ENCODE results near the gene CNNM4. TPM values are rescaled to one million over a fixed set of nuclear protein-coding genes. Genes with fewer than 3 reads are reported as not detected.

The CNNM4 gene
- total RNA-seq, 1 experiment from 2014 or later, result 14.0 TPM

GRCh38 chr2:96733931-96734330 is 26.8 kb upstream of the CNNM4 start (continued):
- TF ChIP-seq ZBTB43 (CRISPR knock-in tag; IDR thresholded peaks at IDR 0.05), result no peak
- no peak for TF ChIP-seq ATF3 (CRISPR knock-in tag; conservative IDR thresholded peaks at IDR 0.05)
- TF ChIP-seq, protein P1, sequence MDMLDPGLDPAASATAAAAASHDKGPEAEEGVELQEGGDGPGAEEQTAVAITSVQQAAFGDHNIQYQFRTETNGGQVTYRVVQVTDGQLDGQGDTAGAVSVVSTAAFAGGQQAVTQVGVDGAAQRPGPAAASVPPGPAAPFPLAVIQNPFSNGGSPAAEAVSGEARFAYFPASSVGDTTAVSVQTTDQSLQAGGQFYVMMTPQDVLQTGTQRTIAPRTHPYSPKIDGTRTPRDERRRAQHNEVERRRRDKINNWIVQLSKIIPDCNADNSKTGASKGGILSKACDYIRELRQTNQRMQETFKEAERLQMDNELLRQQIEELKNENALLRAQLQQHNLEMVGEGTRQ (CRISPR knock-in tag; IDR thresholded peaks at IDR 0.05), result no peak
- TF ChIP-seq, protein P2, sequence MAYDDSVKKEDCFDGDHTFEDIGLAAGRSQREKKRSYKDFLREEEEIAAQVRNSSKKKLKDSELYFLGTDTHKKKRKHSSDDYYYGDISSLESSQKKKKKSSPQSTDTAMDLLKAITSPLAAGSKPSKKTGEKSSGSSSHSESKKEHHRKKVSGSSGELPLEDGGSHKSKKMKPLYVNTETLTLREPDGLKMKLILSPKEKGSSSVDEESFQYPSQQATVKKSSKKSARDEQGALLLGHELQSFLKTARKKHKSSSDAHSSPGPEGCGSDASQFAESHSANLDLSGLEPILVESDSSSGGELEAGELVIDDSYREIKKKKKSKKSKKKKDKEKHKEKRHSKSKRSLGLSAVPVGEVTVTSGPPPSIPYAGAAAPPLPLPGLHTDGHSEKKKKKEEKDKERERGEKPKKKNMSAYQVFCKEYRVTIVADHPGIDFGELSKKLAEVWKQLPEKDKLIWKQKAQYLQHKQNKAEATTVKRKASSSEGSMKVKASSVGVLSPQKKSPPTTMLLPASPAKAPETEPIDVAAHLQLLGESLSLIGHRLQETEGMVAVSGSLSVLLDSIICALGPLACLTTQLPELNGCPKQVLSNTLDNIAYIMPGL (CRISPR knock-in tag; IDR thresholded peaks at IDR 0.05), result no peak
- no peak for TF ChIP-seq TEAD1 (CRISPR knock-in tag; IDR thresholded peaks at IDR 0.05)
- TF ChIP-seq ZNF416 (CRISPR knock-in tag; IDR thresholded peaks at IDR 0.05), result no peak
- no peak for TF ChIP-seq NFATC4 (CRISPR knock-in tag; IDR thresholded peaks at IDR 0.05)
- TF ChIP-seq AFF4 (CRISPR knock-in tag; IDR thresholded peaks at IDR 0.05; ENCODE audit: borderline replicate concordance), result no peak

DNA sequence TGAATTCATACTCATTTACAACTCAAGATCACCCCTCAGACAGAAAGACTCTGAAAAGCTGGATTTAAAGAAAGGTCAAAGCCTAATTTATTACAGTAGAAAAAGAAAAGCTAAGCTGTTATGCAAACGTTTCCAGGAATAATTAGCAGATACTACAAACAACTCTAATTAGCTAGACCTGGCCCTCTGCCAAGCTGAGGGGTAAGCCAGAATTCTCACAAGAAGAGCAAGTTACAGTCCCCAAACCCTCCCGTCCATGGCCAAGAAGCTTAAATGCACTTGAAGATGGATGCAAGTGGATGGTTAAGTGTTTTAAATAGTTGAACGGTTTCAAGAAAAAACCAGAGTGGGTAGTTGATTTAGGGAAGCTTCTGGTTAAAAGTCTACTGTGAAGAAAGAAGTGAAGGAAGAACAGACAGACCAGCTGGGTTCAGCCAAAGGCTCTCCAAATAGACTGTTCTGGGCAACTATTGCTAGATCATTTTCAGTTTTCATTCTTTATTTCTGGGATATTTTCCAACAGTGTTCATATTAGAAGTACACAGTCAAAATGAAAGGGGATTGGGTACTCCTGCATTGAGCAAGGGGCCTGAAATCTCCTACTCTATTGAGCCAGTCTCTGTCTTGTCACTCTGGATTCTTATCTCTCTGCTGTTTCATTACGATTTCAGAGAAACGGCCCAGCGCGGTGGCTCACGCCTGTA is 25.7 kb upstream of the CNNM4 start:
- ATAC-seq (no peak), DNase-seq (ENCODE audit: low spot score) (no peak)
- H3K36me3 Mint-ChIP-seq, result peaks cover 52% of the 10 kb centered on the region
- no peaks in the 10 kb centered on the region for H3K9me3 Mint-ChIP-seq
- POLR2A ChIA-PET, result no interaction called here
- no peaks in the 10 kb centered on the region for H3K27me3 Mint-ChIP-seq (ENCODE audit: low read depth)
- no peak overlapping the region; the same call in 1 of the 2 replicates for H3K27ac Mint-ChIP-seq
- CTCF ChIA-PET, result no interaction called here
- peaks cover 8% of the 10 kb centered on the region for H3K4me1 Mint-ChIP-seq
- H3K4me3 Mint-ChIP-seq, result no peak overlapping the region
- TF ChIP-seq, protein P3, sequence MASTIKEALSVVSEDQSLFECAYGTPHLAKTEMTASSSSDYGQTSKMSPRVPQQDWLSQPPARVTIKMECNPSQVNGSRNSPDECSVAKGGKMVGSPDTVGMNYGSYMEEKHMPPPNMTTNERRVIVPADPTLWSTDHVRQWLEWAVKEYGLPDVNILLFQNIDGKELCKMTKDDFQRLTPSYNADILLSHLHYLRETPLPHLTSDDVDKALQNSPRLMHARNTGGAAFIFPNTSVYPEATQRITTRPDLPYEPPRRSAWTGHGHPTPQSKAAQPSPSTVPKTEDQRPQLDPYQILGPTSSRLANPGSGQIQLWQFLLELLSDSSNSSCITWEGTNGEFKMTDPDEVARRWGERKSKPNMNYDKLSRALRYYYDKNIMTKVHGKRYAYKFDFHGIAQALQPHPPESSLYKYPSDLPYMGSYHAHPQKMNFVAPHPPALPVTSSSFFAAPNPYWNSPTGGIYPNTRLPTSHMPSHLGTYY (CRISPR knock-in tag; IDR thresholded peaks at IDR 0.05), result no peak
- no peak for TF ChIP-seq ZNF219 (CRISPR knock-in tag; IDR thresholded peaks at IDR 0.05; ENCODE audit: borderline replicate concordance)
- TF ChIP-seq IRF2 (CRISPR knock-in tag; IDR thresholded peaks at IDR 0.05; ENCODE audit: borderline replicate concordance, low read depth), result no peak
- TF ChIP-seq, protein P4, sequence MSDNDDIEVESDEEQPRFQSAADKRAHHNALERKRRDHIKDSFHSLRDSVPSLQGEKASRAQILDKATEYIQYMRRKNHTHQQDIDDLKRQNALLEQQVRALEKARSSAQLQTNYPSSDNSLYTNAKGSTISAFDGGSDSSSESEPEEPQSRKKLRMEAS (CRISPR knock-in tag; IDR thresholded peaks at IDR 0.05), result no peak
- no peak for TF ChIP-seq SMAD3 (CRISPR knock-in tag; IDR thresholded peaks at IDR 0.05; ENCODE audit: borderline replicate concordance)
- no peak for TF ChIP-seq JUN (CRISPR knock-in tag; IDR thresholded peaks at IDR 0.05)
- no peak for TF ChIP-seq ELF4 (CRISPR knock-in tag; IDR thresholded peaks at IDR 0.05; ENCODE audit: low read depth)

Data from WTC11 (cell line).